ENCODE data around the gene SLC16A1.

Gene SLC16A1

GRCh38 chr1:112929979-112930378 is 26.0 kb downstream of the SLC16A1 start:
- Histone ChIP-seq H3K4me3 (ENCODE audit: low read length, poor library complexity, severe bottlenecking) (no peak overlapping the region), H3F3A (ENCODE audit: low read depth) (no peaks in the 10 kb centered on the region), H3K79me2 (ENCODE audit: insufficient read depth, low read length) (peaks cover 64% of the 10 kb centered on the region), H3K4me2 (ENCODE audit: low read depth, low read length, poor library complexity, severe bottlenecking) (no peak overlapping the region), H3K9ac (ENCODE audit: low read depth, low read length, poor library complexity, severe bottlenecking) (no peak overlapping the region), H2AFZ (ENCODE audit: low read length) (no peak overlapping the region), H3K9me3 (ENCODE audit: insufficient read depth, low read depth, low read length) (no peaks in the 10 kb centered on the region), H4K20me1 (ENCODE audit: insufficient read depth, low read length, poor library complexity, severe bottlenecking) (peaks cover 17% of the 10 kb centered on the region), H3K9me2 (replicated peaks; ENCODE audit: low read depth, low read length) (no peaks in the 10 kb centered on the region), H3K36me3 (ENCODE audit: insufficient read depth, low read length) (peaks cover 42% of the 10 kb centered on the region; the same call in 1 of the 2 replicates), H3K4me1 (ENCODE audit: insufficient read depth, low read length, poor library complexity, severe bottlenecking) (no peaks in the 10 kb centered on the region), H3K27me3 (ENCODE audit: insufficient read depth, low read length, poor library complexity, severe bottlenecking) (no peaks in the 10 kb centered on the region)
- TF ChIP-seq, protein P1, sequence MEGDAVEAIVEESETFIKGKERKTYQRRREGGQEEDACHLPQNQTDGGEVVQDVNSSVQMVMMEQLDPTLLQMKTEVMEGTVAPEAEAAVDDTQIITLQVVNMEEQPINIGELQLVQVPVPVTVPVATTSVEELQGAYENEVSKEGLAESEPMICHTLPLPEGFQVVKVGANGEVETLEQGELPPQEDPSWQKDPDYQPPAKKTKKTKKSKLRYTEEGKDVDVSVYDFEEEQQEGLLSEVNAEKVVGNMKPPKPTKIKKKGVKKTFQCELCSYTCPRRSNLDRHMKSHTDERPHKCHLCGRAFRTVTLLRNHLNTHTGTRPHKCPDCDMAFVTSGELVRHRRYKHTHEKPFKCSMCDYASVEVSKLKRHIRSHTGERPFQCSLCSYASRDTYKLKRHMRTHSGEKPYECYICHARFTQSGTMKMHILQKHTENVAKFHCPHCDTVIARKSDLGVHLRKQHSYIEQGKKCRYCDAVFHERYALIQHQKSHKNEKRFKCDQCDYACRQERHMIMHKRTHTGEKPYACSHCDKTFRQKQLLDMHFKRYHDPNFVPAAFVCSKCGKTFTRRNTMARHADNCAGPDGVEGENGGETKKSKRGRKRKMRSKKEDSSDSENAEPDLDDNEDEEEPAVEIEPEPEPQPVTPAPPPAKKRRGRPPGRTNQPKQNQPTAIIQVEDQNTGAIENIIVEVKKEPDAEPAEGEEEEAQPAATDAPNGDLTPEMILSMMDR (conservative IDR thresholded peaks at IDR 0.05; ENCODE audit: low read length): no peak
- TF ChIP-seq EZH2phosphoT487 (IDR thresholded peaks at IDR 0.05; ENCODE audit: borderline replicate concordance): no peak

- H2AFZ ChIP-seq (ENCODE audit: low read length): no peak overlapping the region
- peaks cover 65% of the 10 kb centered on the region; the same call in 1 of the 2 replicates for H3K36me3 ChIP-seq (ENCODE audit: insufficient read depth, low read length)
- peaks cover 48% of the 10 kb centered on the region for H3K79me2 ChIP-seq (ENCODE audit: insufficient read depth, low read length)
- H3K9me2 ChIP-seq (replicated peaks; ENCODE audit: low read depth, low read length): no peaks in the 10 kb centered on the region
- peaks cover 11% of the 10 kb centered on the region for H4K20me1 ChIP-seq (ENCODE audit: insufficient read depth, low read length, poor library complexity, severe bottlenecking)
- no peak overlapping the region for H3K4me3 ChIP-seq (ENCODE audit: low read length, poor library complexity, severe bottlenecking)
- H3K4me2 ChIP-seq (ENCODE audit: low read depth, low read length, poor library complexity, severe bottlenecking): no peak overlapping the region
- no peak for TF ChIP-seq EZH2phosphoT487 (IDR thresholded peaks at IDR 0.05; ENCODE audit: borderline replicate concordance)
- TF ChIP-seq, protein P1 (conservative IDR thresholded peaks at IDR 0.05; ENCODE audit: low read length): no peak
- no peaks in the 10 kb centered on the region for H3F3A ChIP-seq (ENCODE audit: low read depth)
- H3K9me3 ChIP-seq (ENCODE audit: insufficient read depth, low read depth, low read length): no peaks in the 10 kb centered on the region
- no peaks in the 10 kb centered on the region for H3K27me3 ChIP-seq (ENCODE audit: insufficient read depth, low read length, poor library complexity, severe bottlenecking)
- no peaks in the 10 kb centered on the region for H3K4me1 ChIP-seq (ENCODE audit: insufficient read depth, low read length, poor library complexity, severe bottlenecking)
- H3K9ac ChIP-seq (ENCODE audit: low read depth, low read length, poor library complexity, severe bottlenecking): no peak overlapping the region
Observed at GRCh38 chr1:112927462-112927990, 28.5 kb downstream of the SLC16A1 start.

- Histone ChIP-seq H3F3A (ENCODE audit: low read depth) (no peaks in the 10 kb centered on the region), H3K4me3 (ENCODE audit: low read length, poor library complexity, severe bottlenecking) (no peak overlapping the region), H3K36me3 (ENCODE audit: insufficient read depth, low read length) (peaks cover 66% of the 10 kb centered on the region; the same call in 1 of the 2 replicates), H3K9me2 (replicated peaks; ENCODE audit: low read depth, low read length) (no peaks in the 10 kb centered on the region), H2AFZ (ENCODE audit: low read length) (no peak overlapping the region), H3K4me1 (ENCODE audit: insufficient read depth, low read length, poor library complexity, severe bottlenecking) (no peaks in the 10 kb centered on the region), H3K79me2 (ENCODE audit: insufficient read depth, low read length) (peaks cover 42% of the 10 kb centered on the region), H3K27me3 (ENCODE audit: insufficient read depth, low read length, poor library complexity, severe bottlenecking) (no peaks in the 10 kb centered on the region), H3K9me3 (ENCODE audit: insufficient read depth, low read depth, low read length) (no peaks in the 10 kb centered on the region), H3K4me2 (ENCODE audit: low read depth, low read length, poor library complexity, severe bottlenecking) (no peak overlapping the region), H3K9ac (ENCODE audit: low read depth, low read length, poor library complexity, severe bottlenecking) (no peak overlapping the region), H4K20me1 (ENCODE audit: insufficient read depth, low read length, poor library complexity, severe bottlenecking) (peaks cover 11% of the 10 kb centered on the region)
- TF ChIP-seq, protein P1 (conservative IDR thresholded peaks at IDR 0.05; ENCODE audit: low read length): no peak
Observed at GRCh38 chr1:112926858-112927257, 29.1 kb downstream of the SLC16A1 start.
